SU-DHL-6 (cell line): ENCODE results near the gene GTF3C6.

Experiments used
- CTCF ChIP-seq: fragments of 200-600 bp; sonication (generic); IDR thresholded peaks from one replicate; pipeline ENCODE4 v1.5.1; 2017; ENCODE audit warnings: antibody characterized with exemption, mild to moderate bottlenecking, low read length, moderate library complexity; ENCODE audit not compliant: insufficient read depth, poor library complexity, severe bottlenecking
- EZH2phosphoT487 ChIP-seq: fragments of 200-600 bp; sonication (generic), shearing (Covaris generic); conservative IDR thresholded peaks from 2 replicates; pipeline ENCODE4 v1.6.1; 2018; ENCODE audit warnings: mild to moderate bottlenecking, antibody characterized with exemption, low read length, moderate library complexity, mixed read lengths

DNA sequence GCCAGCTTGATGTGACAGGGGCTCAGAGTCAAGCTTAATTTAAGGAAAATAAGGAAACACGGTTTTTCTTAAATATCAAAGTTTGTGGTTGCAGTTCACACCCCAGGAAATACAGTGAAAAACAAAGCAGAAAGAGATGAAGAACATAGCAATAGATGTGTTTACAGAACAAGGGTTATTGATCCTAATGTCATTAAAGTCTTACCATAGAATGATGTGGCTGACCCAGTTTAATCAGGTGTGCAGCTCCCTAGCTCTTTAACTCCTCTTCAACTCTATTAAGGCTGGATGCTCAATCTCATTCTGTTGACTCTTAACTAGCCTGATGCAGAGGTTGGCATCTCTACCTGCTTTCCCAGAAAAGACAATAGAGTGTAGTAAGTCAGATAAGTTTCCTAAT is 7.5 kb upstream of the GTF3C6 start:
- no peak for TF ChIP-seq CTCF
- TF ChIP-seq EZH2phosphoT487: no peak
